Measurements from ENCODE around the gene C2.

Gene C2

GRCh38 chr6:31977816-31978431 is 50.4 kb downstream of the C2 start (continued):
- no peak for TF ChIP-seq RARB (CRISPR knock-in tag; IDR thresholded peaks at IDR 0.05)

GRCh38 chr6:31978831-31979230 is 51.3 kb downstream of the C2 start:
- no peak for ATAC-seq
- TF ChIP-seq CREB5 (CRISPR knock-in tag; IDR thresholded peaks at IDR 0.05; ENCODE audit: low read depth) (no peak), TSHZ2 (CRISPR knock-in tag; IDR thresholded peaks at IDR 0.05) (no peak), TCF4 (CRISPR knock-in tag; IDR thresholded peaks at IDR 0.05; ENCODE audit: borderline replicate concordance) (no peak), PATZ1 (CRISPR knock-in tag; IDR thresholded peaks at IDR 0.05; ENCODE audit: borderline replicate concordance) (no peak), CSDC2 (CRISPR knock-in tag; IDR thresholded peaks at IDR 0.05) (no peak), ZNF565 (CRISPR knock-in tag; conservative IDR thresholded peaks at IDR 0.05; ENCODE audit: low read depth) (no peak), ZNF8 (CRISPR knock-in tag; IDR thresholded peaks at IDR 0.05) (no peak), TOX (CRISPR knock-in tag; IDR thresholded peaks at IDR 0.05; ENCODE audit: borderline replicate concordance) (no peak), OSR1 (CRISPR knock-in tag; IDR thresholded peaks at IDR 0.05) (no peak), ZNF70 (CRISPR knock-in tag; IDR thresholded peaks at IDR 0.05) (no peak), ZC3H10 (CRISPR knock-in tag; IDR thresholded peaks at IDR 0.05) (no peak), SNAI2 (CRISPR knock-in tag; IDR thresholded peaks at IDR 0.05) (no peak), ZFP3 (CRISPR knock-in tag; IDR thresholded peaks at IDR 0.05) (no peak), GLIS3 (CRISPR knock-in tag; IDR thresholded peaks at IDR 0.05) (no peak), CSRNP3 (CRISPR knock-in tag; IDR thresholded peaks at IDR 0.05) (no peak), ARNTL (CRISPR knock-in tag; IDR thresholded peaks at IDR 0.05; ENCODE audit: borderline replicate concordance, low read depth) (no peak), ZFP30 (CRISPR knock-in tag; IDR thresholded peaks at IDR 0.05) (no peak)

- no peak for ATAC-seq
- TF ChIP-seq CSDC2 (CRISPR knock-in tag; IDR thresholded peaks at IDR 0.05) = no peak
- no peak for TF ChIP-seq PATZ1 (CRISPR knock-in tag; IDR thresholded peaks at IDR 0.05; ENCODE audit: borderline replicate concordance)
- TF ChIP-seq PPARA (CRISPR knock-in tag; IDR thresholded peaks at IDR 0.05; ENCODE audit: borderline replicate concordance) = no peak
- no peak for TF ChIP-seq TCF4 (CRISPR knock-in tag; IDR thresholded peaks at IDR 0.05; ENCODE audit: borderline replicate concordance)
- TF ChIP-seq ZNF565 (CRISPR knock-in tag; conservative IDR thresholded peaks at IDR 0.05; ENCODE audit: low read depth) = no peak
- no peak for TF ChIP-seq ISL1 (CRISPR knock-in tag; IDR thresholded peaks at IDR 0.05)
- TF ChIP-seq ZNF8 (CRISPR knock-in tag; IDR thresholded peaks at IDR 0.05) = no peak
- no peak for TF ChIP-seq BACH2 (CRISPR knock-in tag; IDR thresholded peaks at IDR 0.05; ENCODE audit: borderline replicate concordance)
- TF ChIP-seq SNAI2 (CRISPR knock-in tag; IDR thresholded peaks at IDR 0.05) = no peak
- no peak for TF ChIP-seq ZFP3 (CRISPR knock-in tag; IDR thresholded peaks at IDR 0.05)
- TF ChIP-seq CREB5 (CRISPR knock-in tag; IDR thresholded peaks at IDR 0.05; ENCODE audit: low read depth) = no peak
- TF ChIP-seq TSHZ2 (CRISPR knock-in tag; IDR thresholded peaks at IDR 0.05) = no peak
- no peak for TF ChIP-seq OSR1 (CRISPR knock-in tag; IDR thresholded peaks at IDR 0.05)
- no peak for TF ChIP-seq RARB (CRISPR knock-in tag; IDR thresholded peaks at IDR 0.05)
Observed at GRCh38 chr6:31979238-31979898, 51.9 kb downstream of the C2 start.

All from SK-N-SH treated with all-trans-retinoic acid at 6 μM for 48 hours (cell line).